Lung (tissue), 12 donors: ENCODE results near the gene C1QTNF3. TPM values are rescaled to one million over a fixed set of nuclear protein-coding genes. Genes with fewer than 3 reads are reported as not detected.

ENCODE experiments used
- ATAC-seq: fragments of 200-7000 bp; cut with Tn5 transposase; one replicate; pipeline ENCODE4 v1.9.1; 2020; ENCODE audit warnings: moderate number of reproducible peaks; ENCODE audit not compliant: insufficient read depth, low FRiP score
- DNase-seq, 3 donors: peaks; one replicate each; pipeline ENCODE4 v3.0.0-alpha.2; 2013 to 2017
- H3K27ac ChIP-seq, 2 donors: one replicate each; pipeline ENCODE4 v1.5.1; 2013; ENCODE audit warnings: mild to moderate bottlenecking in 2 of 2, moderate library complexity in 2 of 2, control low read depth in 1 of 2, inconsistent platforms in 1 of 2, low read depth in 1 of 2, low read length in 1 of 2
- H3K27me3 ChIP-seq, 3 donors: one replicate each; pipeline ENCODE4 v1.5.1; 2013; ENCODE audit warnings: low read length in 2 of 3; ENCODE audit not compliant: control insufficient read depth in 3 of 3, insufficient read depth in 3 of 3
- H3K36me3 ChIP-seq, 4 donors: one replicate each; pipeline ENCODE4 v1.5.1; 2013; ENCODE audit warnings: low read length in 4 of 4, mild to moderate bottlenecking in 1 of 4, moderate library complexity in 1 of 4; ENCODE audit not compliant: control insufficient read depth in 4 of 4, insufficient read depth in 4 of 4
- H3K4me1 ChIP-seq, 5 donors: one replicate each; pipeline ENCODE4 v1.5.1; 2013; ENCODE audit warnings: low read length in 5 of 5, mild to moderate bottlenecking in 2 of 5, moderate library complexity in 1 of 5; ENCODE audit not compliant: control insufficient read depth in 5 of 5, insufficient read depth in 5 of 5
- H3K4me3 ChIP-seq: one replicate; pipeline ENCODE4 v1.5.1; 2013; ENCODE audit warnings: mild to moderate bottlenecking, control low read depth, moderate library complexity
- H3K9ac ChIP-seq, 2 donors: one replicate each; pipeline ENCODE4 v1.5.1; 2013; ENCODE audit warnings: low read length in 2 of 2, control low read depth in 1 of 2; ENCODE audit not compliant: insufficient read depth in 1 of 2
- H3K9me3 ChIP-seq, 4 donors: one replicate each; pipeline ENCODE4 v1.5.1; 2013; ENCODE audit warnings: low read length in 3 of 4, mild to moderate bottlenecking in 1 of 4, moderate library complexity in 1 of 4; ENCODE audit not compliant: control insufficient read depth in 4 of 4, insufficient read depth in 3 of 4
- WGBS, 2 donors: extraction: QIAGEN DNeasy Blood & Tissue Kit; methylation state at CpG; one replicate each; pipeline ENCODE4 v1.1.7; 2013; 5-methylcytosine and 5-hydroxymethylcytosine counted together
- polyA plus RNA-seq, 2 donors: library from polyadenylated mRNA; stranded (reverse); fragments of 200-250 nt; gene quantifications; one replicate each; pipeline ENCODE4 v1.2.1, GENCODE V29; 2013
- total RNA-seq, 2 donors: library from RNA; depleted of rRNA in 1 of 2; stranded (reverse); fragments of >200 nt in 1 of 2; gene quantifications; one replicate each; pipeline ENCODE4 v1.2.1, GENCODE V29; 2014 to 2021
- TF ChIP-seq, protein P1 (sequence below): IDR thresholded peaks from 2 replicates; pipeline ENCODE4 v1.5.1; 2012; ENCODE audit warnings: mild to moderate bottlenecking; ENCODE audit errors: control extremely low read depth, extremely low read depth
- donor health status: control.
- donor health status: control.
- donor health status: Bipolar disorder and iron deficiency.
- donor health status: healthy.
- donor health status: DM: yes; HTN: yes; CAD: no.

Gene C1QTNF3
- total and polyA plus RNA-seq, 4 donors, result 0.92 to 20.3 (median 3.9) TPM

GRCh38 chr5:34021334-34021733, 21.7 kb downstream of the C1QTNF3 start:
- 69 to 85% methylated on average over 2 of the region's 2 CpGs for WGBS, 2 donors
- Histone ChIP-seq H3K27ac (no peak overlapping the region), H3K36me3 (peaks cover 0 to 10% (median 5%) of the 10 kb centered on the region in 4 donors), H3K9ac (no peak overlapping the region), H3K9me3 (no peaks in the 10 kb centered on the region), H3K27me3 (no peaks in the 10 kb centered on the region), H3K4me3 (no peak overlapping the region), H3K4me1 (peaks cover 0 to 6% (median 0%) of the 10 kb centered on the region in 5 donors)
- DNase-seq (no peak), ATAC-seq (no peak)
- TF ChIP-seq, protein P1, sequence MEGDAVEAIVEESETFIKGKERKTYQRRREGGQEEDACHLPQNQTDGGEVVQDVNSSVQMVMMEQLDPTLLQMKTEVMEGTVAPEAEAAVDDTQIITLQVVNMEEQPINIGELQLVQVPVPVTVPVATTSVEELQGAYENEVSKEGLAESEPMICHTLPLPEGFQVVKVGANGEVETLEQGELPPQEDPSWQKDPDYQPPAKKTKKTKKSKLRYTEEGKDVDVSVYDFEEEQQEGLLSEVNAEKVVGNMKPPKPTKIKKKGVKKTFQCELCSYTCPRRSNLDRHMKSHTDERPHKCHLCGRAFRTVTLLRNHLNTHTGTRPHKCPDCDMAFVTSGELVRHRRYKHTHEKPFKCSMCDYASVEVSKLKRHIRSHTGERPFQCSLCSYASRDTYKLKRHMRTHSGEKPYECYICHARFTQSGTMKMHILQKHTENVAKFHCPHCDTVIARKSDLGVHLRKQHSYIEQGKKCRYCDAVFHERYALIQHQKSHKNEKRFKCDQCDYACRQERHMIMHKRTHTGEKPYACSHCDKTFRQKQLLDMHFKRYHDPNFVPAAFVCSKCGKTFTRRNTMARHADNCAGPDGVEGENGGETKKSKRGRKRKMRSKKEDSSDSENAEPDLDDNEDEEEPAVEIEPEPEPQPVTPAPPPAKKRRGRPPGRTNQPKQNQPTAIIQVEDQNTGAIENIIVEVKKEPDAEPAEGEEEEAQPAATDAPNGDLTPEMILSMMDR, result no peak

DNA sequence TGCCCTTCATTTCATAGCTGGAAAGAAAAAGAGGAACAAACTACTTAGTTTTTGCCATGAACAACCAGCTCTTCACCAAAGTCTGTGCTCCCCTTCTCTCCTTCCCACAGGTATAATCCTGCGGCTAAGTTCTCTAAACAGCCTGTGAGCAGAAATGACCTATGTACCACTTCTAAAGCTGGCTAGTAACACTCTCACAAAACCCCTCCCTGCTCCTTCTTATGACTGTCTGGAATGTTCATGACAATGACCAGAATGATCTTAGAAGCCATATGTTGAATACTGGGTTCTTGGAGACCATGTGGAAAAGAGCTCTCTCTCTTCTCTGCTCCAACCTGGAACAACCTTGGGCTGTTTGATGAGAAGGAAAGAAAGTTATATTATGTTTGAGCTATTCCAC, 22.3 kb downstream of the C1QTNF3 start:
- no peaks in the 10 kb centered on the region for H3K27me3 ChIP-seq
- H3K9me3 ChIP-seq, result no peaks in the 10 kb centered on the region
- no peak for DNase-seq
- H3K27ac ChIP-seq, result no peak overlapping the region
- H3K9ac ChIP-seq, result no peak overlapping the region
- ATAC-seq, result no peak
- 98 to 100% methylated on average over 1 of the region's 1 CpG for WGBS, 2 donors
- peaks cover 0 to 10% (median 4%) of the 10 kb centered on the region in 4 donors for H3K36me3 ChIP-seq
- peaks cover 0 to 6% (median 0%) of the 10 kb centered on the region in 5 donors for H3K4me1 ChIP-seq
- H3K4me3 ChIP-seq, result no peak overlapping the region
- TF ChIP-seq, protein P1, result no peak

DNA sequence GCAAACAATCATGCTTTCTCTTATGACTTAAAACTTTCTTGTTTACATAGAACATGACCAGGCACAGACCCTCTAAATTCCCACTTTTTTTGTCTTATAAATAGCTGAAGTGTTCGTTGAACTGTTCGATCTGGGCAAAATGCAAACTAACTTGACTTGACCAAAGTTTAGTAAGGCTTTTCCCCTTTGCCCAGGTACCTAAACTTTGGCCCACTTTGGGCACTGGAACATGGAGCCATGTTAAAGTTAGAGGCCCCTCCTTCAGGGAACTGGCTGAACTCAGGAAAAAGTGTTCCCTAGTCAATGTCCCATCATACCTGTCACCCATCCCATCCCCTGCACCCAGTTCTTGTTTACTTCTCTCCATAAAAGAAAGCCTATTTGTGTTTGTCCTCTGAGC, 25.8 kb downstream of the C1QTNF3 start:
- Histone ChIP-seq H3K9ac (no peak overlapping the region), H3K4me1 (peaks cover 0 to 18% (median 1%) of the 10 kb centered on the region in 5 donors), H3K36me3 (peaks cover 0 to 4% (median under 1%) of the 10 kb centered on the region in 4 donors), H3K9me3 (no peaks in the 10 kb centered on the region), H3K27ac (no peak overlapping the region), H3K4me3 (no peak overlapping the region), H3K27me3 (no peaks in the 10 kb centered on the region)
- ATAC-seq (no peak), DNase-seq (no peak)
- TF ChIP-seq, protein P1, result no peak
- 86 to 89% methylated on average over 2 of the region's 2 CpGs for WGBS, 2 donors

DNA sequence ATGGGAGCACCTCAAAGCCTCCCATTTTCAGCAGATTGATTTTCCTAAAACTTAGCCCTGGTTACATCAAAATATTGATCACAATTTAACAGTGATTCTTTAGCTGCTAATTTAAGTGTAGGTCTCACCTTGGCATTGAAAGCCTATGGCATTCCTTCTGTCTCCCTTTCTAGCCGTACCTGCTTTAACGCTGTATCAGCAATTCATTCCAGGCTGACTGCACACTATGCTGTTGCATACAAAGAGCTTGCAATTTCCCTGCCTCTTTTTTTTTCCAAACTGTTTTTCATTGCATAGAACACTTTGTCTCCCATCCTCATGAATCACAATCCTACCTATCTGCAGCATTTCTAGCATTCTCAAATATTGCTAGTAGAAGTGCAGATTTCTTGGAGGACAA, 26.3 kb downstream of the C1QTNF3 start:
- DNase-seq (no peak), ATAC-seq (no peak)

More for the DNA sequence above, 26.3 kb downstream of the C1QTNF3 start:
- 94 to 99% methylated on average over 2 of the region's 2 CpGs for WGBS, 2 donors
- H3K9me3 ChIP-seq, result no peaks in the 10 kb centered on the region
- H3K36me3 ChIP-seq, result peaks cover 0 to 4% (median under 1%) of the 10 kb centered on the region in 4 donors
- TF ChIP-seq, protein P1, result no peak
- peaks cover 0 to 16% (median 3%) of the 10 kb centered on the region in 5 donors for H3K4me1 ChIP-seq
- H3K4me3 ChIP-seq, result no peak overlapping the region
- no peak overlapping the region for H3K27ac ChIP-seq
- no peaks in the 10 kb centered on the region for H3K27me3 ChIP-seq
- no peak overlapping the region for H3K9ac ChIP-seq
